NCI-H460 (cell line): ENCODE data around the gene WNT1. TPM values are rescaled to one million over a fixed set of nuclear protein-coding genes. Genes with fewer than 3 reads are reported as not detected.

Source experiments
- DNase-seq: peaks from one replicate; pipeline ENCODE4 v3.0.0-alpha.2; 2016; ENCODE audit warnings: low read depth; ENCODE audit errors: extremely low read depth
- total RNA-seq: library from RNA; depleted of rRNA; stranded (reverse); fragments of >200 nt; shearing (Covaris generic); gene quantifications from 2 replicates; pipeline ENCODE4 v1.2.3, GENCODE V29; 2014

Gene WNT1
- total RNA-seq, 1 experiment from 2014 or later: not detected

DNA sequence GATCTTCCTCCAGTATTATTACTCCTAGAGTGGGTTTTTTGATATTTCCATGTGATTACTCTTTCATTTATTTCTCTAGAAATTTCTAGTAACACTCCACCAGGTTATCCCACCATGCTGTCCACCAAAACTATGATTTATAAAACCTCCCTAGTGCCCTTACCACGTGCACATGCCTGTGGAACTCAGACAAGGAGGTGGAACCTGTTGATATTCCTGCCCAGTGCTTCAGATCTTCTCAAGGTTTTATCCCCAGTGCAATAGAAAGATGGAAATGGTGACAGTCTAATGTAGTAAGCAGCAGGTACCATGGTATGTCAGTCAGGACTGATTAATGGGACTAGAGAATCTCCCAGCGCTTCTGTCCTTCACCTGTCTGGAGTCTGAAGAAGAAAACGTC is 17.3 kb upstream of the WNT1 start:
- DNase-seq: no peak

DNA sequence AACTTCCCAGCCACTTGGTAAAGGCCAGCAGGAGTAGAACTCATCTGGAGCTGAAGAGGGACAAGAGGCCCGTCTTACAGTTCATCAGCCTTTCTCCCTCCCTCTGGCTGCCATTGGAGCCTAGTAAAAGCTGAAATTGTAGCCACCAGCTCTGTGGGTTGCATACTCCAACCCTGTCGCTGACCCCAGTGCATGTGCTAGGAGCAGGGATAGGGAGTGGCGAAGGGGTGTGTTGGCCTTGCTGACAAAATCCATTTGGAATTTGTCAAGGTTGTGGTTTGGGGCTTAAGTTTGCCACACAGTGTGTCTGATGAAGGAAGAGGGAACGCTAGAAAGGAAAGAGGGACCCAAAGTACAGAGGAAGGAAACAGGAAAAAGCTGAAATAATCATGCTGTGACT is 16.8 kb upstream of the WNT1 start:
- DNase-seq: no peak

DNA sequence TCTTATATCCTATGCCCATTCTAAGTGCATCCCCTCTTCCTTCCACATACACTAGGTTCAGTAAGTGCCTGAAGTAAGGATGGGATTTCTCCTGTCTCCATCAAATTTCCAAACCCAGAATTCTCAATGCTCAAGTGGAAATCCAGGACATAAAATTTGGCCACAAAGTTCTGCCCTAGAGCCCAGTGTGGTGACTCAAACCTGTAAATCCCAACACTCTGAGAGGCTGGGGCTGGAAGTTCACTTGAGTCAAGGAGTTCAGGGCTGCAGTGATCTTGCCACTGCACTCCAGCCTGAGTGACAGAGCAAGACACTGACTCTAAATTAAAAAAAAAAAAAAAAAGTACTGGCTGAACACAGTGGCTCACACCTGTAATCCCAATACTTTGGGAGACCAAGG is 16.3 kb upstream of the WNT1 start:
- no peak for DNase-seq

DNA sequence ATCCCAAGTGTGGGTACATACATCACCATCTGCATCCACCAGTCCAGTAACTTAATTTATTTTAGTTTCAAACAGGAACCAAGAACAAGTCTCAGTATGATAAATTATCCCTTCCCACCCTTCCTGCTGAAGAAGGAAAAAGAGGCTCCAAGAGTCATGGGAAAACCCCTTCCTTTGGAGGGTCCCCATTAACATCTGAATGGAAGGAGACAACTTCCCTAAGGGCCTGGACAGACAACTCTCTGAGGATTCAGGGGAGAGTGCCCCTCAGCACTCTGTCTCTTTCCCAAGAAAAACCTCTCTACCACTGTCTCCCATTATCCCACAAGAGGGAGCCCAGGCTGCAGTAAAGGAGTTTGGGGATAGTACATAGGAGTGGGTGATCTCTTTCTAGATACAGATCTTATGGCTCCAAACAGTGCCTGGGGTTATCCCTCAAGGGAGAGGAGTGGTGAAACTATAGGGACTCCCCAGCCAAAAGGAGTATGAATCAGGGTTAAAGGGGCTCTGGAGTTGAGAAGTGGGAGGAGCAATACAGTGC is 12.8 kb upstream of the WNT1 start:
- no peak for DNase-seq

DNA sequence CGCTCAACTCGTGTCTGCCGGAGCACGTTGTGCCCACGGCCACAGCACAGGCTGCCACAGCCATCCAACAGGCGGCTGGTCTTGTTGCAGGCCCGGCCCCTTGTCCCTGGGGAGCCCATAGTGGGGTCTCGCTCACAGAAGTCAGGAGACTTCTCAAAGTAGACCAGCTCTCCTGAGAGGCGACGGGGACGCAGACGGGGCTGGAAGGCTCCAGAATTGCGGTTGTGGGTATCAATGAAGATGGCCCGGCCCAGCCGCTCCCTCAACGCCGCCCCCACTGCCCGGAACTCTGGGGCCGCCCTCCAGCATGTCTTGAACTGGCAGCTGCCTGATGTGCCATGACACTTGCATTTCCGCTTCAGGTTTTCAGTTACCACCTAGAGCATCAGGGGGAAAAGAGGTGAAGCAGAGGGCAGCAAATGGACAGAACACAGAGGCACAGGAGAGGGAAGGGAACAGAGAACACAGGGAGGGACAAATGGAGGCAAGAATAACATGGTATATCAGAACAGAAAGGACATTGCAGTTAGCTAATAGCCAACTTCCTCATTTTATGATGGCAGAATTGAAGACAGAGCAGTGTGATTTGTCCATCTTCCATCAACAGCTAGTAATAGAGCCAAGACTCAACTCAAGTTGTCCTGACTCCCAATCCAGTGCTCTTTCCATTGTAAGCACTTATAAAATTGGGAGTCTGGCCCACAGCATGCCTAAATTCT is 11.8 kb upstream of the WNT1 start:
- no peak for DNase-seq

DNA sequence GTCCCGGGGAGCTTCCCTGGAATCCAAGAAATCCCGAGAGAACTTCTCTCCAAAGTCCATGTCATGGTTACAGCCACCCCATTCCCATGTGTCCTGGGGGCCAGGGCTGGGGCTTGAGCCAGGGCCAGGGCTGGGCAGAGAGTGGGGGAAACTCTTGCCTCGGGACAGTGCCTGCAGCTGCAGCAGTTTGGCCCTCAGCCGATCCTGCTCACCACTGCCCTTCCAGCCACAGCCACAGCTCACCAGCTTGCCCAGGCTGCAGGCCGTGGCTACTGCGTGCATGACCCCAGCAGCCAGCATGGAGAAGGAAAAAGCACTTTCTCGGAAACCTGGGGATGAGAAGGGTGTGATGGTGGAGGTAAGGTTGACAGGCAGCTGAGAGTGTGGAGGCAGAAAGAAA is 10.1 kb upstream of the WNT1 start:
- DNase-seq: no peak

DNA sequence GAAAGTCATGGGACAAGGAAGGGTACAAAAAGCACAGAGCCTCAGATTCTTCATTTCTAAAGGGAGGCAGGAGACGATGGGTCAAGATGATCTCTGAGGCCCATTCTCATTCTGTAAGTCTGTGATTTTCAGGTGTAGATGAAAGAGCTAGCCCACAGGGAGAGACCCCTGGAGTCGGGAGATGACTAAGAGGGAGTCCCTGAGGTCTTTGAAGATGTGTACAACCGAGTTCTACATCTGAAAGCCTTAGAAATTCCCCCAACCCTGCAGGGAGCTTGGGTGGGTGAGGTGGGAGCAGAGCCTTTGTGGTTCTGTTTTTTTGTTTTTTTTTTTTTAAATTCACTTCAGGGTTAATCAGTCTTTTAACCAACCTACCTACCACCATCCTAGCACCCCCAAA is 9.7 kb upstream of the WNT1 start:
- DNase-seq: no peak

DNA sequence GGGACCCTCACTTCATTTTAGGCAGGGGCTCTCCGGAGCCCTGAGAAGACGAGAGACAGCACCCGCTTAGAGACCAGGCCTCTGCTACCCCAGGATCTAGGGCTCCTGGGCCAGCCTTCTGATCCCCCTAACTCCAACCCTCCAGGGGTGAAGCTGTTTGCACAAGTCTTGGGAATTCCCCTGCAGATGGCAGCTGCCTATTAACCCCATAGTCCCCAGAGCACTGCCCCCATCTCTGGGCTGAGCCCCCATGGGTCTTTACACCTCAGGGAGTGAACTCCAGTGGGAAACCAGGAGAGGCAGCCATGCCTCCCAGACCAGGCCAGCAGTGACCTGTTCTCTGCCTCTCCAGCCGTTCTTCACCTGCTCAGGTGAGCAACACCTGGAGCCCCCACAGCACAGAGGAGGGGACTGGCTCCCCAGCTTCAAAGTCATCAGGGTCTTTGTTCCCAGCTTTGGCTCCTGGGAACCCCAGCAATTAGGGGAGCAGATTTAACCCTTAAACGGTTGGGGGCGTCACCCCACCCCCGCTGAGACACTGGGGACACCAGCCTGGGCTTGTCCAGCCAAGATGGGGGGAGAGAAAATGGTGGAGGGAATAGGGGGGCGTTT is 8.9 kb upstream of the WNT1 start:
- no peak for DNase-seq

DNA sequence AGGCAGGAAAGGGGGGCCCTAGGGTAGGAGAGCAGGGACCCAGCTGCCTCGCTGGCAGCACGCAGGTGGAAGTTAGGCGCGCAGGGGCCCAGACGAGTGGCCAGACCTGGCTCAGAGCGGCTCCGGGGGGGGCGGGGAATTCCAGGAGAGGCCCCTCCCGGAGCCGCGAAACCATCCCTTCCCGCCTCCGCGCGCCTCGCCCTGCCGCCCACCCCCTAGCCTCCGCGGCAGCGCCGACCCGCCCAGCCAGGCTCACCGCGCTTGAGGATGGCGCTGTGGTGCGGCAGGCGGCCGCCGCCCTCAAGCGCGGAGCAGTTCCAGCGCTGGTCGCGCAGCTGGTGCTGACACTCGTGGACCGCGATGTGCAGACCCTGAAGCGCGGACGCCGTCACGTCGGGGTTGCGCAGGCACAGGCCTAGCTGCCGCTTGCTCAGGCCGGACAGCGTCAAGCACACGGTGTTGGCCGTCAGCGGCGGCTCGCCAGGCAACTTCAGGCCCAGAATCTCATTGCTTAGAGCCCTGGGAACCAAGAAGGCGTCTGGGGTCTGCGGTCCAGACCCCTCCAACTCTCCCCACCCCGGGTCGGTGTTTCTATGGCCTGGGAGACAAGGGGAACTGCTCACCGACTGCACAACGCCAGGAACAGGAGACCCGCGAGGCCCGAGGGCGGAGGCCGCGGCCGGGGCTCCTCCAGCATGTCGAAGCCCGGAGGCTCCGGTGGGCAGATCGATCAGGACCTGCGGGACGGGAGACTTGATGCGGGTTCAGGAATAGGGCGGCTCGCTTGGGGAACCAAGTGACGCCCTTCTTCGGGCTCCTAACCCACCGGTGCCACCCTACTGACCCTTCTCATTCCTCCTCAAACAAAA is 8.1 kb upstream of the WNT1 start:
- DNase-seq: no peak

DNA sequence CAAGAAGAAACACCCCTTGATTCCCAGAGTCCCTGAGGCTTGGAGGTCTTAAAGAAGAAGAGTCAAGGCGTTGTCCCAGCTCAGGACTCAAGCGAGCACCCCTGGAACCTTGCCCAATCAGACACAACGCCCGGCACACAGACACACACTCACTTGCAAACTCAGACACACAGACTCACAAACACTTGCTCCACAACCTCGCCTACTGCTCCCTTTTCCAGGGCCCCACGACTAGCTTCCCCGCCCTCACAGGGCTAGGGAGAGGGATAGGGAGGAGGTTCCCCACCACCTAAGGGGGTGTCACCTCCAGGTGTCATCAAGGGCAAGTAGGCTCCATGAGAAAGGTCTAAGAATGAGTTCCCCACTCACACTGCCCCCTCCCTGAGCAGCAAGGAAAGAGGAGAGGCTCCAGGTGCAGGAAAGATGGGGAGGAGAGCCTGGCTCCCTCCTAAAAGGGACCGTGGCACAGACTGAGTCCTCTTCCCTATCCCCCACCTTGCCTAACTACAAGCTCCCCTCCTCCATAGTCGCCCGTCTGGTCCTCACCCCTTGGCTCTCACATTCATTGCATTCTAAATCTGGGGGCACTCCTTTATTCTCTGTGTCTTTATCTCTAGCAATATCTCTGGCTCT is 7.3 kb upstream of the WNT1 start:
- no peak for DNase-seq

DNA sequence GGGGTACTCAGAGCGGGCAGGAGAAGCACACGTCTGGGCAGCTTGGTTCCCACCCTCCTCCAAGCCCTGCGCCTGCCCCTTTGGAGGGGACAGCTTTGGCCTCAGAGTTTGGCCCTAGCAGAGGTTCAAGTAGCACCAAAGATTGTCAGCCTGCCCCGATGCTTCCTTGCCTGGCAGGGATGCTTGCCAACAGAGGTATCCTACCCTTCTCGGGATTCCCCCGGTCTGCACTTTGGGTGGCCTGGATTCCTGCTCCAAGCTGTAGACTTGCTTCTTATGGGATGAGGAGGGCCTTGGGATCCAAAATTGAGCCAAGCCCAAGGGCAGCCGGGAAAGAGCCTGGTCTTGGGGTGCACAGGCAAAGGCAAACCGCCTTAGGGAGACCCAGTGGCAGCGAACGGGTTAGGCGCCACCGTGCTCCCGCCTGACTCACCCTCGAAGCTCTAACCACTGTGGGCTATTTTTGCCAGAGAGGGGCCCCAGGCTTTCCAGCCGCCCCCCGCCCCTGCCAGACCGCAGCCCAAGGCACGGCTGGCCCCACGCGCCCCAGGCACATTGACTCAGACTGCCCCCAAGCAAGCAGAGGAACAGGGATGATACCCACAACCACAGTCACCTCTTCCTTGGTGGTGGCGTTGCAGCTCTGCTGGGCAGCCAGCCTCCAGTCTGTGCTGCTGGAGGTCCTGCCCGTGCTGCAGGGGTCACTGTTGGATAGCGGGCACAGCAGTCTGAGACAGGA is 5.7 kb upstream of the WNT1 start:
- no peak for DNase-seq

DNA sequence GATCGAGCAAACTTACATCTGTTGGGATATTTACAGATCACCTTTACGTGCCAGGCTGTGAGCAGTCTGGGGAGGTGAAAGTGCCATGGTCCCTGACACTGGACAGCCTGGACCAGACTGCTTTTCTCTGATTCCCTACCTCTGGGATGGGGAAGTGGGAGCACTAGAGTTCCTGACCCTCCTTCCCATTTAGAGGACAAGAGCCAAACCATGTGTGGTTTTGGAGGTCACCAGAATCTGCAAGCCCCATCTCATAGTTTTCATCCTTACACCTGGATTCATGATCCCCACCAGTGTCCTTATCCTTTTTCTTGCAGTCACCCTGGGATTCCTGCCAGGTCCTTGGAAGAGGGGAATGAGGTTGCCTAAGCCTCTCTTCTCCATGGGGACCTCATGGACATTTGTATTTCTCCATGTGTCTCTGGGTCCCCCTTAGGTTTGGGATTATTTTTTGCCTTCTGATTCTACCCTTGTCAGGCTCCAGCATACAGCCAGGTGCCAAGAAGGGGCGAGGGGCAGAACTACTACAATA is 5.1 kb upstream of the WNT1 start:
- no peak for DNase-seq

DNA sequence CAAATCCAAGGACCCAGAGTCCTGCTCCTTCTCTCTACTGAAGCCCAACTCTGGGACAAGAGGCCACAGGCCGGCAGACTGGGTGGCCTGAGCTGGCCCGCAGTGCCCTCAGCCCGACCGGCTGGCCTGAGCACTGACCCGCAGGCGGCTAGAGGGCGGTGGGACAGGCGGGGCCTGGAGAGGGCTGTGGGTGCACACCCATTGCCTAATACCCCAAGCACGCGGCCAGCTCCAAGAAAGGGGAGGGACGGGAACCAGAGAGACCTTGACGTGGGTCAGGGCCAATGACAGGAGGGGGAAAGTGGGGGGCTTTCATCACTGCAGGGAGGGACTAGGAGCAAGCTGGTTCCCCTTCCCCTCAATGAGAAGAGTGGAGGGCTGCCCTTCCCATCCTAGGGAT is 4.6 kb upstream of the WNT1 start:
- DNase-seq: no peak

DNA sequence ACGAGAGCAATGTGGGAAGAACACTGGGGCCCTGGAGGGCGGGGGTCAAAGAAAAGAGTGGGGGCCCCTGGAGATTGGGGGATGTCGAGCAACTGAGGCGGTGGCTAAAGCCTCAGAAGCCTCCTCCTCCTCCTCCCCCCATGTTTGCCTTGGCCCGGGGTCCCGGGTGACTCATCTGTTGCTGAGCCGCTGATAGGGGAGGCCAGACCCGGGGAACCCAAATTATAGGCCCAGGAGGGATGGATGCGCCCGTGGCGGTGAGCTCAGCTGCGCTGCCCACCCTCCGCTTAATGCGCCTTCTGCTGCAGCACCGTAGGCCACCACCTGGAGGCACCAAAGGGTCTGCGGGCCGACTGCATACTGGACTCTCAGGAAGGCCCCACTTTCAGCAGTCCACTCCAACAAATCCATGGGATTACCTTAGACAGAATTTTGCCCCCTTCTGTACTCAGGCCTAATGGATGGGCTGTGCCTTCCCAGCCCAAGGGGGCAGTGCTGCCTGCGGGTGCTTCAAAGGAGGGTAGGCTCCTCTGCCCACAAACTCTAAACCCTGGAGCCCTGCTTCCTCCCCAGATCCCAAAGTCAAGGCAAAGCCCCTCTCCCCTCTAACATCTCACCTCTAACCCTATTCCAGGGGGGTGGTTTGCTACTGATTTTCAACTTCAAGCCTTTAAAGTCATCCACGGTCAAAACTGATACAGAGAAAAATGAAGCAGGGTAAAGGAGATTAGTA is 4.0 kb upstream of the WNT1 start:
- no peak for DNase-seq

DNA sequence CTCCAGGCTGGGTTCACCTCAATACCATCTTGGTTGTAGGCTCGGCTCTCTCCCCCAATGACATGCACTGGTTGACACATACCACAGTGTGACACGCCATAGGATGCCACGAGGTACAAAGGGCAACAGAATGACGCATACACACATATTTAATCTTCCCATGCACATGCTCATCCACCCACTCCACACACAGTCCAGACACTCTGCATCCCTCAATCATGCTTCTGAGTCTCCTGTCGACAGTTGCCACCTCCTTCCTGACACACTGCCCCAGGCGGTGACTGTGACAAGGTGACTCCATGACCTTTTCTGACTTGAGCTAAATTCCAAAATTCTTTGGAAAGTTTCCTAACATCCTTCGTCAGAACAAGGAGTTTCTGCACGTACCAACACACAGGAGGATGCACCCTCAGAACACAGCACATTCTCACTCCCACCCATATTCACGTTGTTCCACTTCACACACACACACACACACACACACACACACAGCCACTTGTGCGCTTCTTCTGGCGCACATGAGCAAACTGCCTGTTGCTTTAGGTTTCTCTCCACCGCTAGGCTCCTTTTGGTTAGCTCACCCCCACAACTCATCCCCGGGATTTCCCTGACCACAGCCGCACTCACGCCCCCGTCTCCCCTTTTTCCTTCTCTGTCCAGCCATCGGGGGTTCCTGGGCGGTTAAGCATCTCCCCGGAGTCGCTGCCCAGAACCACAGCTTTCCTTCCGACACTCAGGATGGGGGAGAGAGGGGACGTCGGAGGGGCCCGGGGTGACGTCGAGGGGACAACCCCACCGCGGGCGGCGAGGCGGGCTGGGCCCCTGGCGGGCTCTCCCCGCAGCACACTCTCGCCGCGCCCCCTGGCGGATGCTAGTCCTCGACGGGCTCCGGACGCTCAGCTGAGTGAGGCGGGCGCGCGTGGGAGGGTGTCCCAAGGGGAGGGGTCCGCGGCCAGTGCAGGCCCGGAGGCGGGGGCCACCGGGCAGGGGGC is 536 bp upstream of the WNT1 start:
- peak; percentile 46 for DNase-seq

DNA sequence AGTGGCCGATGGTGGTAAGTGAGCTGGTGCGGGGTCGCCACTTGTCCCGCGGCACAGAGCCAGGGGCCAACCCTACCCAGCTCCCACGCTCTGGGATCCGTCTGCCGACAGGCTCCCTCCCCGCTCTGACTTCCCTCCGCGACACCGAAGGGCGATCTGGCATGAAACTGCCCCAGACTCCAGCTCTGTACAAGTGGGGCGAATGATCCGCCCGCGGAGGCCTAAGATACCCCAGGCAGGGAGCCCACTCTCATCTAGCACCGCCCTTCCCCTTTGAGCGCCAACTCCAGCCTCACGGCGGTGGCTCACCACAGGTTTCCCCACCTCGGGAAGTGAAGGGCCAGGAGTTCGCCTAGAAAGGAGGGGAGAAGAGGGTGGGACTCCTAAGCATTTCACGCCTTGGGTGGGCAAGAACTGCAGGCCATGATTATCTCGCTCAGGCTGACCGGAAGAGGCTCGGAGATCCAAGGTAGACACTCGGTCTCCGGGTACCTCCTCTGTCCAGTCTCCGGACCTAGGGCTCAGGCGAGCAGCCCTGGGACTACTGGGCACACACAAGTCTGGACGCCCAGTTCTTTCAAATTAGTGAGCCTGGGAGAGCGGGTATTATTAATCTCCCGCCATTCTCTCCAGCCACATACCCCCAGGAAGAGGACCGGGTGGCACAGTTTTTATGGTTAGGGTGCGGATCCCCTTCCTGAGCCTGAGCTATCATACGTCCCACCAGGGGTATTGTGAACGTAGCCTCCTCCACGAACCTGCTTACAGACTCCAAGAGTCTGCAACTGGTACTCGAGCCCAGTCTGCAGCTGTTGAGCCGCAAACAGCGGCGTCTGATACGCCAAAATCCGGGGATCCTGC is 849 bp downstream of the WNT1 start:
- no peak for DNase-seq
